ENCODE results near the gene PLD1. TPM values are rescaled to one million over a fixed set of nuclear protein-coding genes. Genes with fewer than 3 reads are reported as not detected.

The PLD1 gene
- total and polyA plus RNA-seq, 8 donors = 3.4 to 43.0 (median 11.0) TPM

DNA sequence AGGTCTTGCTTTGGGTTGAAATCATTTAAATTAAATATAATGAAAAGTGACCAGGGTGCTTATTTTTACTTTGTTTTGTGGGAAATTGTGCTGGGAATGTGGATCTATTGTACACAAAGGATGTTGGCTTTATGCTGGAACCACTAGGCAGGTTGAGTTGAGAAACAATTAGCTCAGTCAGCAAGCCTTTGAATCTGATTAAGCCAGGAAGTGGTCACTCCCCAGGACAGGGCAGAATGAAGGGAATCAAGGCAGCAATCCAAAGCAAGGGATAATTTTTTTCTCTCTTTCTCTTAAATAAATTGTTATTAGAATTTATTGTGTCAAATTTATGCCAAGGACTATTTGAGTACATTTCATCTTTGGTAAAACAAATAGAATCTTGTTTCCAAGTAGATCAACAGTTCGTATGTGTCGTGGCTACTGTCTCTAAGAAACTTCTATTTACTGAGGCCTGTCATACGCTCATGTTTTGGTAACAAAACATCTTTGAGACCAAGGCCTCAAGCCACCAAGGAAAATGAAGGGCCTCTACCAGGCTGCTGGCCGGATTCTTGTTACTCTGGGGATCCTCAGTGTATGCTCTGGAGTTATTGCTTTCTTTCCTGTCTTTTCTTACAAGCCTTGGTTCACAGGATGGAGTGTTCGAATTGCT is 32.7 kb upstream of the PLD1 start, which contains the start of gene TMEM212:
TMEM212 (plus strand) TSS at position 486 of the 655 bp plus-strand sequence; CDS start at position 521, 35 bp downstream.
- H3K4me1 ChIP-seq = peaks cover 0 to 30% (median 11%) of the 10 kb centered on the region in 4 donors
- H3K4me3 ChIP-seq = no peak within 1 kb of the TSS
- intact Hi-C loops (cut with DNase I; ENCODE audit: low total_unique reads) = no loop called here
- TF ChIP-seq, protein P1, sequence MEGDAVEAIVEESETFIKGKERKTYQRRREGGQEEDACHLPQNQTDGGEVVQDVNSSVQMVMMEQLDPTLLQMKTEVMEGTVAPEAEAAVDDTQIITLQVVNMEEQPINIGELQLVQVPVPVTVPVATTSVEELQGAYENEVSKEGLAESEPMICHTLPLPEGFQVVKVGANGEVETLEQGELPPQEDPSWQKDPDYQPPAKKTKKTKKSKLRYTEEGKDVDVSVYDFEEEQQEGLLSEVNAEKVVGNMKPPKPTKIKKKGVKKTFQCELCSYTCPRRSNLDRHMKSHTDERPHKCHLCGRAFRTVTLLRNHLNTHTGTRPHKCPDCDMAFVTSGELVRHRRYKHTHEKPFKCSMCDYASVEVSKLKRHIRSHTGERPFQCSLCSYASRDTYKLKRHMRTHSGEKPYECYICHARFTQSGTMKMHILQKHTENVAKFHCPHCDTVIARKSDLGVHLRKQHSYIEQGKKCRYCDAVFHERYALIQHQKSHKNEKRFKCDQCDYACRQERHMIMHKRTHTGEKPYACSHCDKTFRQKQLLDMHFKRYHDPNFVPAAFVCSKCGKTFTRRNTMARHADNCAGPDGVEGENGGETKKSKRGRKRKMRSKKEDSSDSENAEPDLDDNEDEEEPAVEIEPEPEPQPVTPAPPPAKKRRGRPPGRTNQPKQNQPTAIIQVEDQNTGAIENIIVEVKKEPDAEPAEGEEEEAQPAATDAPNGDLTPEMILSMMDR (IDR thresholded peaks at IDR 0.05) = no peak
- TF ChIP-seq POLR2A (IDR thresholded peaks at IDR 0.05) (no peak), POLR2AphosphoS5 (IDR thresholded peaks at IDR 0.05) (no peak), EP300 (IDR thresholded peaks at IDR 0.05) (no peak)
- no peaks in the 10 kb centered on the region for H3K36me3 ChIP-seq
- peak in 1 of 2 donors; percentile 40 for DNase-seq
- H3K27ac ChIP-seq = peak within 1 kb of the TSS in 2 of 5 donors; percentile 27 to 30
- H3K9me3 ChIP-seq = no peaks in the 10 kb centered on the region
- 54 to 66% (median 57%) methylated on average over 5 of the region's 5 CpGs for WGBS, 5 donors
- H3K27me3 ChIP-seq = no peaks in the 10 kb centered on the region

DNA sequence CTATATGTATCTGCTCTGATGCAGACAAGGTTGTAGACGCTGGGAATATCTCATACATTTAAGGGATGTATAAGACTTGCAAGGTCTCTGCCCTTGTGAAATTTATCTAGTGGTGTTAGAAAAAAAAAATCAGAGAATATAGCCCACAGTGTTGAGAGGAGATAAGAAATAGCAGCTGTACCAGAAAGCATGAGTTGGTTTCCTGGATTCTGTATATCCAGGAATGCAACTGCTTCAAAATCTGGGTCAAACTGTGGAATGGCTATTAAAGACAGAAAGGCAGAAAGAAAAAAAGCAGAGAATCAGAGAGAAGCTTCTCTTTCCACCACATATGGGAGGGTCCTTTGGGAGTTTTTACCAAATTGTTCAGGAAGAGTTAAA is 31.3 kb upstream of the PLD1 start:
- DNase-seq = peak in 1 of 2 donors; percentile 43
- H3K27me3 ChIP-seq = no peaks in the 10 kb centered on the region
- H3K4me1 ChIP-seq = peaks cover 0 to 30% (median 11%) of the 10 kb centered on the region in 4 donors
- WGBS, 5 donors = 36 to 69% (median 41%) methylated on average over 1 of the region's 1 CpG
- H3K27ac ChIP-seq = no peak overlapping the region
- intact Hi-C loops (cut with DNase I; ENCODE audit: low total_unique reads) = no loop called here
- no peaks in the 10 kb centered on the region for H3K36me3 ChIP-seq
- no peak overlapping the region for H3K4me3 ChIP-seq
- H3K9me3 ChIP-seq = no peaks in the 10 kb centered on the region
- no peak for TF ChIP-seq EP300 (IDR thresholded peaks at IDR 0.05)
- TF ChIP-seq, protein P1 (IDR thresholded peaks at IDR 0.05) = no peak

DNA sequence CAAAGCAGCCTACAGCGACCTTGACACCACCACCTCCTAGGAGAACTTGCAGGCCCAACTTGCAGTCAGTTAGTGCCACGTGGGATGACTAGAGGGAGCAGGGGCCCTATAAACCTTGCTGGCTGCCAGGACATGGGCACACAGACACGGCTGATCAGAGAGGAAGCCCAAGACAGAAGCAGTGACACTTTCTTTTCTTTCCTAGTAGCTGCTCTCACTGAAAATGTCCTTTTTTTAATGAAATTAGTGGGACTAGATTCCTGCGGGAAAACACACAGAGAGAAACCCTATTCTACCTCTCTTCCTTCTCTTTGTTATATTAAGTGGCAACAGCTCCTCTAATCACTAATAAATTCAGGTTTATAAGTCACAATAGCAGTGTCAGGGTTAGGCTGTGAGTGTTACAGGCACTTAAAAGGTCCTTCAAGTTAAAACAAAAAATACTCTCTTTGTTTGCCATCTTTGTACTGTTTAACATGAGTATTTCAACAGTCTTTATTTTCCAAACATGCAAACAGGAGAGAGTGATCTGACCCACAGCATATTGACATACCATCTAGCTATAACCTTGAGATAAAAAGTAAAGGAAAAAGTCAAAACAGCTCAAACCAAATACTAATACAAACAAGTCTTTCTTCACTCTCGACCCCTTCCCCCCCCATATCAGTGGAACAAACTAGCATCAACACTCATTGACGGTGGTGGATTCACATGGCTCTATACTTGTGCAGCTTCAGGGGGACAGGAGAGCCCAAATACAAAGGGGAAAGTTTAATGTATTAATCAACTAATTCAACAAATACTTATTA is 30.7 kb upstream of the PLD1 start:
- DNase-seq = no peak
- no peaks in the 10 kb centered on the region for H3K27me3 ChIP-seq
- no peak for TF ChIP-seq POLR2A (IDR thresholded peaks at IDR 0.05)
- TF ChIP-seq EP300 (IDR thresholded peaks at IDR 0.05) = no peak
- TF ChIP-seq POLR2AphosphoS5 (IDR thresholded peaks at IDR 0.05) = no peak
- TF ChIP-seq, protein P1 (IDR thresholded peaks at IDR 0.05) = no peak
- WGBS, 5 donors = 32 to 61% (median 52%) methylated on average over 6 of the region's 6 CpGs
- H3K36me3 ChIP-seq = no peaks in the 10 kb centered on the region
- peak overlapping the region in 1 of 5 donors; percentile 38 for H3K27ac ChIP-seq
- intact Hi-C loops (cut with DNase I; ENCODE audit: low total_unique reads) = no loop called here
- H3K4me1 ChIP-seq = peaks cover 0 to 30% (median 11%) of the 10 kb centered on the region in 4 donors
- no peaks in the 10 kb centered on the region for H3K9me3 ChIP-seq
- no peak overlapping the region for H3K4me3 ChIP-seq

DNA sequence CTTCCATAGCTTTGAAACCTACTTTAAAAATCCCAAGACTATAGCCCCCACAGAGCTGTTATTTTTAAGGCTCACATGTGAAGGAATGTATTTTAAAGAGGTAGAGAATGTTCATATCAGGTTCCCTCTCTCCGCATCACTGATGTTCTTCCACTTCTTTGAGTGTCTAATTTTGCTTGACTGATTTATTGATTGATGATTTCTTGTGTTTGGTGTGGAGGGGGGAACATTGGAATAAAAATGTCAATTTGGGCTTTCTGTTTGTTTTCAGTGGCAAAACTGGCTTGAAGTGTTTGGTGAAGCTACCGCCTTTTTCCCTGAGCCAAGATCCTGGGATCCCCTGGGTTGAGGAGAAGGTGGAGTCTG is 30.1 kb upstream of the PLD1 start:
- TF ChIP-seq POLR2A (IDR thresholded peaks at IDR 0.05) (no peak), EP300 (IDR thresholded peaks at IDR 0.05) (no peak), POLR2AphosphoS5 (IDR thresholded peaks at IDR 0.05) (no peak)
- TF ChIP-seq, protein P1 (IDR thresholded peaks at IDR 0.05) = no peak
- H3K27me3 ChIP-seq = no peaks in the 10 kb centered on the region
- H3K27ac ChIP-seq = peak overlapping the region in 1 of 5 donors; percentile 38
- no peaks in the 10 kb centered on the region for H3K36me3 ChIP-seq
- peaks cover 0 to 30% (median 11%) of the 10 kb centered on the region in 4 donors for H3K4me1 ChIP-seq
- intact Hi-C loops (cut with DNase I; ENCODE audit: low total_unique reads) = no loop called here
- no peaks in the 10 kb centered on the region for H3K9me3 ChIP-seq
- 56 to 94% (median 91%) methylated on average over 2 of the region's 2 CpGs for WGBS, 5 donors
- no peak for DNase-seq
- H3K4me3 ChIP-seq = no peak overlapping the region
